HepG2 (cell line): Measurements from ENCODE around the gene NPHP4. TPM values are rescaled to one million over a fixed set of nuclear protein-coding genes. Genes with fewer than 3 reads are reported as not detected.

ENCODE experiments used
- ATAC-seq: fragments of 200-7000 bp; cut with Tn5 transposase; 3 replicates; pipeline ENCODE4 v1.9.1; 2020; ENCODE audit warnings: mild to moderate bottlenecking, moderate library complexity
- Bru-seq: library from RNA; stranded (reverse); fragments of 400-500 nt; gene quantifications from one replicate; lab custom pipeline; 2021; lab: Mats Ljungman, UMichigan
- BruChase-seq, 2 experiments: library from RNA; stranded (reverse); fragments of 400-500 nt; gene quantifications; one replicate each; lab custom pipeline; 2021; lab: Mats Ljungman, UMichigan
- BruUV-seq: library from RNA; stranded (reverse); fragments of 400-500 nt; replicated peaks from 2 replicates; lab custom pipeline; 2021; lab: Mats Ljungman, UMichigan
- CTCF ChIA-PET: fragments of 300-600 bp; formaldehyde crosslinking; extraction: SDS; loops from one replicate; lab custom pipeline; 2021; ENCODE audit warnings: low total read pairs, inconsistent platforms, low intra/inter-chr PET ratio; lab: Yijun Ruan, JAX
- POLR2A ChIA-PET: fragments of 350-600 bp; sonication (Branson Sonifier 250); formaldehyde crosslinking; loops from one replicate; lab custom pipeline; 2020; ENCODE audit warnings: antibody characterized with exemption, inconsistent platforms; lab: Yijun Ruan, JAX
- DNase-seq: peaks from one replicate; pipeline ENCODE4 v3.0.0-alpha.2; 2015; ENCODE audit warnings: low spot score
- FAIRE-seq: peaks from 3 replicates; lab custom pipeline; 2011; peaks lifted over from hg19 to GRCh38; lab: Jason Lieb, UNC
- H2AFZ ChIP-seq: one replicate; pipeline ENCODE4 v1.6.1; 2011; ENCODE audit warnings: low read length, inconsistent platforms
- H3K27ac ChIP-seq: fragments of 300-600 bp; 3 replicates; pipeline ENCODE4 v1.8.0; 2011; ENCODE audit warnings: mixed run types, mild to moderate bottlenecking, mixed read lengths, low read length, inconsistent platforms; ENCODE audit not compliant: insufficient read depth; ENCODE audit errors: extremely low read length
- H3K27me3 ChIP-seq, 2 experiments: fragments of 200-600 bp in 1 of 2; 2 replicates in 1 of 2; 3 replicates in 1 of 2; pipeline versions ENCODE4 v1.6.0 to v1.8.0; 2011; ENCODE audit warnings: low read length in 2 of 2, mild to moderate bottlenecking in 2 of 2, moderate library complexity in 2 of 2, inconsistent platforms in 1 of 2; ENCODE audit not compliant: insufficient read depth in 2 of 2, control insufficient read depth in 1 of 2
- H3K36me3 ChIP-seq, 2 experiments: fragments of 200-600 bp in 1 of 2; replicated peaks in 1 of 2; 2 replicates in 1 of 2; 3 replicates in 1 of 2; pipeline versions ENCODE4 v1.5.1 to v1.8.0; 2011; ENCODE audit warnings: low read length in 2 of 2, inconsistent platforms in 1 of 2; ENCODE audit not compliant: insufficient read depth in 2 of 2, control insufficient read depth in 1 of 2
- H3K4me1 ChIP-seq: 2 replicates; pipeline ENCODE4 v1.5.1; 2012; ENCODE audit warnings: low read length, inconsistent platforms; ENCODE audit not compliant: insufficient read depth
- H3K4me2 ChIP-seq: 2 replicates; pipeline ENCODE4 v1.6.0; 2011; ENCODE audit warnings: low read depth, low read length, inconsistent platforms
- H3K4me3 ChIP-seq, 3 experiments: fragments of 200-600 bp in 1 of 3; sonication (generic), shearing (Covaris generic) in 1 of 3; replicated peaks in 1 of 3; 2 replicates each; pipeline ENCODE4 v1.5.1; 2011 to 2016; ENCODE audit warnings: low read length in 3 of 3, inconsistent platforms in 2 of 3, low read depth in 2 of 3, mild to moderate bottlenecking in 2 of 3, control low read depth in 1 of 3, mixed read lengths in 1 of 3; ENCODE audit not compliant: insufficient read depth in 1 of 3
- H3K79me2 ChIP-seq: one replicate; pipeline ENCODE4 v1.6.1; 2011; ENCODE audit warnings: low read length, inconsistent platforms; ENCODE audit not compliant: insufficient read depth
- H3K9ac ChIP-seq: 2 replicates; pipeline ENCODE4 v1.6.0; 2011; ENCODE audit warnings: mild to moderate bottlenecking, low read depth, low read length, inconsistent platforms; ENCODE audit not compliant: insufficient read depth
- H3K9me3 ChIP-seq: 2 replicates; pipeline ENCODE4 v1.5.1; 2012; ENCODE audit warnings: mild to moderate bottlenecking, low read length
- H4K20me1 ChIP-seq: 2 replicates; pipeline ENCODE4 v1.6.0; 2011; ENCODE audit warnings: inconsistent platforms, mild to moderate bottlenecking, low read length, moderate library complexity; ENCODE audit not compliant: insufficient read depth
- BHLHE40 ChIP-seq: IDR thresholded peaks from 2 replicates; pipeline ENCODE4 v1.6.1; 2011; ENCODE audit warnings: low read length, improper control_type of control experiment
- MEF2D ChIP-seq: sonication (generic); formaldehyde crosslinking; IDR thresholded peaks from 2 replicates; pipeline ENCODE4 v1.5.1; 2020; ENCODE audit warnings: mild to moderate bottlenecking, missing genetic modification reagents
- MXD4 ChIP-seq: IDR thresholded peaks from 2 replicates; pipeline ENCODE4 v1.6.1; 2016; ENCODE audit warnings: mild to moderate bottlenecking, missing biosample characterization, missing genetic modification reagents
- NFYC ChIP-seq: IDR thresholded peaks from 2 replicates; pipeline ENCODE4 v1.6.1; 2016; ENCODE audit warnings: missing genetic modification reagents, missing compliant biosample characterization
- NONO ChIP-seq, 2 experiments: fragments of 450-650 bp in 1 of 2; sonication (generic) in 1 of 2; formaldehyde crosslinking in 1 of 2; IDR thresholded peaks in 1 of 2; conservative IDR thresholded peaks in 1 of 2; 2 replicates each; pipeline versions ENCODE4 v1.6.1 to v1.8.0; 2017 to 2022; ENCODE audit warnings: mild to moderate bottlenecking in 1 of 2, missing genetic modification reagents in 1 of 2, moderate library complexity in 1 of 2
- PPARG ChIP-seq: conservative IDR thresholded peaks from 2 replicates; pipeline ENCODE4 v1.6.1; 2016; ENCODE audit warnings: missing biosample characterization, missing genetic modification reagents
- SALL2 ChIP-seq: sonication (generic); formaldehyde crosslinking; IDR thresholded peaks from 2 replicates; pipeline ENCODE4 v1.8.1; 2023; ENCODE audit warnings: mild to moderate bottlenecking, missing genetic modification reagents, inconsistent platforms
- TCF7 ChIP-seq: sonication (generic); IDR thresholded peaks from 2 replicates; pipeline ENCODE4 v1.6.1; 2016; ENCODE audit warnings: antibody characterized with exemption, low read depth
- ZBTB2 ChIP-seq: sonication (generic); formaldehyde crosslinking; IDR thresholded peaks from 2 replicates; pipeline ENCODE4 v1.8.0; 2022; ENCODE audit warnings: low read depth, missing genetic modification reagents
- ZFYVE20 ChIP-seq: sonication (generic); formaldehyde crosslinking; IDR thresholded peaks from 2 replicates; pipeline ENCODE4 v1.8.0; 2023; ENCODE audit warnings: low read depth, mild to moderate bottlenecking, moderate library complexity, missing genetic modification reagents, borderline replicate concordance
- WGBS: methylation state at CpG from one replicate; pipeline ENCODE4 v1.1.6; 2017; ENCODE audit warnings: low lambda C conversion rate; 5-methylcytosine and 5-hydroxymethylcytosine counted together
- in situ Hi-C: cut with HindIII; loops from 2 replicates; pipeline ENCODE4 v1.10.0; 2017; ENCODE audit warnings: low pct_unique_long_range_greater_than_20kb; ENCODE audit not compliant: extremely low pct_ligation_motif_present
- intact Hi-C: fragments of 100-400 bp; cut with micrococcal nuclease; formaldehyde crosslinking; loops from one replicate; pipeline ENCODE4 v1.10.0; 2022; ENCODE audit not compliant: unreplicated experiment
- long read RNA-seq, 2 experiments: library from RNA in 1 of 2; library from polyadenylated mRNA in 1 of 2; stranded (forward) in 1 of 2; unstranded in 1 of 2; transcript quantifications; one replicate each; pipeline ENCODE4 v2.0.0, GENCODE V29; 2019 to 2022
- polyA minus RNA-seq, 3 experiments: library from RNA; depleted of rRNA, polyadenylated mRNA; stranded (reverse); fragments of >200 nt; gene quantifications; 2 replicates each; pipeline ENCODE4 v1.2.3, GENCODE V29; 2011; ENCODE audit warnings: low replicate concordance in 1 of 3
- polyA plus RNA-seq, 8 experiments: library from polyadenylated mRNA; depleted of rRNA in 3 of 8; stranded (reverse) in 7 of 8; unstranded in 1 of 8; fragments of >200 nt; fragmentation: Illumina TruSeq in 4 of 8; extraction: Trizol in 4 of 8; gene quantifications; 2 replicates each; pipeline versions ENCODE4 v1.2.1 to v1.2.3, GENCODE V29; 2011 to 2016; ENCODE audit warnings: low read depth in 4 of 8, missing spikeins in 1 of 8, mixed read lengths in 1 of 8; ENCODE audit not compliant: insufficient read depth in 1 of 8
- total RNA-seq, 5 experiments: library from RNA; depleted of rRNA; stranded (reverse); fragments of >200 nt; fragmentation: Illumina TruSeq; extraction: Trizol; gene quantifications; 2 replicates each; pipeline ENCODE4 v1.2.3, GENCODE V29; 2016; ENCODE audit warnings: low read depth in 1 of 5
- TF ChIP-seq, protein P1 (sequence below): sonication (generic); formaldehyde crosslinking; IDR thresholded peaks from 2 replicates; pipeline ENCODE4 v1.4.0; 2020; ENCODE audit warnings: mild to moderate bottlenecking, missing genetic modification reagents

NPHP4 gene
- total RNA-seq (2016; rRNA removed; fragmentation: Illumina TruSeq; extraction: Trizol) (5.7 and 6.8 TPM in 2 replicates), polyA plus RNA-seq (2011; rRNA removed) (4.4 and 4.8 TPM in 2 replicates), polyA minus RNA-seq (2011; rRNA and poly(A)+ RNA removed; ENCODE audit: low replicate concordance) (13.1 TPM in 2 replicates), Bru-seq, nascent RNA (percentile 53 among the genes with signal in this experiment), BruChase-seq, experiment 1, labeled RNA remaining after a 6-hour chase (percentile 53 among the genes with signal in this experiment), BruChase-seq, experiment 2, labeled RNA remaining after a 2-hour chase (percentile 57 among the genes with signal in this experiment)
- total RNA-seq (2016; cell fraction: cytosol; rRNA removed; fragmentation: Illumina TruSeq; extraction: Trizol; ENCODE audit: low read depth) = 14.2 and 15.4 TPM in 2 replicates
- total RNA-seq (2016; cell fraction: insoluble cytoplasmic fraction; rRNA removed; fragmentation: Illumina TruSeq; extraction: Trizol) = 4.1 and 7.4 TPM in 2 replicates
- total RNA-seq (2016; cell fraction: membrane; rRNA removed; fragmentation: Illumina TruSeq; extraction: Trizol) = 8.5 and 9.7 TPM in 2 replicates
- 10.3 and 12.7 TPM in 2 replicates for total RNA-seq (2016; cell fraction: nucleus; rRNA removed; fragmentation: Illumina TruSeq; extraction: Trizol)
- polyA plus RNA-seq (2011; cell fraction: cytosol; rRNA removed) = 1.9 and 3.0 TPM in 2 replicates
- polyA plus RNA-seq (2011; cell fraction: nucleus; rRNA removed) = 40.2 and 52.1 TPM in 2 replicates
- 4.8 and 5.9 TPM in 2 replicates for polyA plus RNA-seq (2012)
- polyA plus RNA-seq (2016; cell fraction: cytosol; fragmentation: Illumina TruSeq; extraction: Trizol; ENCODE audit: low read depth) = 0.46 and 0.69 TPM in 2 replicates
- polyA plus RNA-seq (2016; cell fraction: insoluble cytoplasmic fraction; fragmentation: Illumina TruSeq; extraction: Trizol; ENCODE audit: low read depth) = 4.0 and 5.3 TPM in 2 replicates
- polyA plus RNA-seq (2016; cell fraction: membrane; fragmentation: Illumina TruSeq; extraction: Trizol; ENCODE audit: low read depth) = 1.4 and 1.6 TPM in 2 replicates
- polyA plus RNA-seq (2016; cell fraction: nucleus; fragmentation: Illumina TruSeq; extraction: Trizol; ENCODE audit: insufficient read depth, low read depth) = 30.1 and 30.8 TPM in 2 replicates
- polyA minus RNA-seq (2011; cell fraction: cytosol; rRNA and poly(A)+ RNA removed) = 4.6 and 4.9 TPM in 2 replicates
- polyA minus RNA-seq (2011; cell fraction: nucleus; rRNA and poly(A)+ RNA removed) = 14.7 and 15.8 TPM in 2 replicates
- long read RNA-seq, experiment 1, partial matches to known transcripts = 3 of 7 reads
- long read RNA-seq, experiment 1, other reads (novel, unspliced or antisense) = 4 of 7 reads
- long read RNA-seq, experiment 2, partial matches to known transcripts = 2 of 8 reads
- long read RNA-seq, experiment 2, other reads (novel, unspliced or antisense) = 6 of 8 reads

DNA sequence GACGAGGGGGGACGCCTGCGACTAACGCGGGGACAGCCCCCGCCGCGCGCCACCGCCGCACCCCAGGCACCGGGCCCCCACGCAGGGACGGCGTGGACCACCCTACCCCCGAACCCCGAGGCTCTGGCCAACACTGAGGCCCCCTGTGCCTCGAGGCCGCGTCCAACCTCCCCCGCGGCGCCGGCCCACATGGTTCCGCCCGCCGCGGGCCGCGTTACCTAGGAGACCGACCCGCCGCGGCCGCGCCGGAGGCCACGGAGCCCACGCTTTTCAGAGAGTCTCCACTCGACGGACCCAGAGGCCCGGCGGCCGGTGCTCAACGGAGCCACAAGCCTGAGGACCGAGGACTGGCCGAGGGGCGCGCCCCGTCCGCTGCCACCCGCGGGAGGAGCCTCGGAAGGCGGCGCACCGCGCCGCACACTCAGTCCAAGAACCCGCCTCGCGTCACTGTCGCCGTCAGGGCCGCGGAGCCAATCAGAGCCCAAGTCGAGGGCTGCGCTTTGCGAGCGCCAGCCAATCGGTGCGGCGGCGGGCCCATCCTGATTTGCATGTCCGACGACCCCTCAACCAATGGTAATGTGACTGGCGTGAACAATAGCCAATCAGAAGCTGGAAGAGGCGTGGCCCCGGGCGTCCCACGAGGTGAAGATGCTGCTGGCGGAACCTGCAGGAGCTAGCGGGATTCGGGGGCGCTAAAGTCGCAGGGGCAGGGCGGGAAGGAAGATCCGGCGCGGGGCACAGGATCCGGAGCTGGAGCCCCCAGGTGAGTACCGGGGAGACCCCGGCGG lies at the start of gene NPHP4:
TSS of gene NPHP4 (minus strand) at position 400 of the 788 bp plus-strand sequence. CDS start 6,136 bp downstream, outside the sequence.
- Histone ChIP-seq H3K36me3 (no peaks in the 10 kb centered on the region), H2AFZ (peak within 1 kb of the TSS; percentile 54), H3K9me3 (no peaks in the 10 kb centered on the region), H4K20me1 (no peaks in the 10 kb centered on the region), H3K9ac (peak within 1 kb of the TSS; percentile 87), H3K27me3 (no peaks in the 10 kb centered on the region), H3K4me1 (peaks cover 31% of the 10 kb centered on the region), H3K4me3 (peak within 1 kb of the TSS; percentile 79 to 93 (median 89)), H3K27ac (peak within 1 kb of the TSS; percentile 81), H3K79me2 (peaks cover 18% of the 10 kb centered on the region), H3K4me2 (peak within 1 kb of the TSS; percentile 98)
- ChIA-PET POLR2A (interaction anchor here (0.7 to 1.7 kb wide), 5 partner anchors 10 to 58 kb away, joined by 3 to 15 read pairs (median 7); no protein-coding TSS in a partner anchor), CTCF (no interaction called here)
- intact Hi-C loops = no loop called here
- in situ Hi-C loops = no loop called here
- BruUV-seq = no TSS peak
- WGBS = no CpG with 5 or more reads among the region's 94 CpGs
- DNase-seq (peak; percentile 98), FAIRE-seq (peak; percentile 90), ATAC-seq (peak; percentile 95)
- TF ChIP-seq TCF7 (no peak), MXD4 (CRISPR knock-in tag) (peak; percentile 77), NFYC (CRISPR knock-in tag) (peak; percentile 99), NONO (IDR thresholded peaks at IDR 0.05) (no peak), NONO (CRISPR knock-in tag; conservative IDR thresholded peaks at IDR 0.05) (peak; percentile 50; the same call in 1 of the 2 replicates), PPARG (CRISPR knock-in tag) (no peak), ZFYVE20 (0 out of 2 replicates have a peak, but pooled peaks have one; percentile 51), ZBTB2 (CRISPR knock-in tag) (0 out of 2 replicates have a peak, but pooled peaks have one; percentile 18), BHLHE40 (peak; percentile 93), SALL2 (CRISPR knock-in tag) (no peak), MEF2D (CRISPR knock-in tag) (peak; percentile 40; the same call in 1 of the 2 replicates)
- TF ChIP-seq, protein P1, sequence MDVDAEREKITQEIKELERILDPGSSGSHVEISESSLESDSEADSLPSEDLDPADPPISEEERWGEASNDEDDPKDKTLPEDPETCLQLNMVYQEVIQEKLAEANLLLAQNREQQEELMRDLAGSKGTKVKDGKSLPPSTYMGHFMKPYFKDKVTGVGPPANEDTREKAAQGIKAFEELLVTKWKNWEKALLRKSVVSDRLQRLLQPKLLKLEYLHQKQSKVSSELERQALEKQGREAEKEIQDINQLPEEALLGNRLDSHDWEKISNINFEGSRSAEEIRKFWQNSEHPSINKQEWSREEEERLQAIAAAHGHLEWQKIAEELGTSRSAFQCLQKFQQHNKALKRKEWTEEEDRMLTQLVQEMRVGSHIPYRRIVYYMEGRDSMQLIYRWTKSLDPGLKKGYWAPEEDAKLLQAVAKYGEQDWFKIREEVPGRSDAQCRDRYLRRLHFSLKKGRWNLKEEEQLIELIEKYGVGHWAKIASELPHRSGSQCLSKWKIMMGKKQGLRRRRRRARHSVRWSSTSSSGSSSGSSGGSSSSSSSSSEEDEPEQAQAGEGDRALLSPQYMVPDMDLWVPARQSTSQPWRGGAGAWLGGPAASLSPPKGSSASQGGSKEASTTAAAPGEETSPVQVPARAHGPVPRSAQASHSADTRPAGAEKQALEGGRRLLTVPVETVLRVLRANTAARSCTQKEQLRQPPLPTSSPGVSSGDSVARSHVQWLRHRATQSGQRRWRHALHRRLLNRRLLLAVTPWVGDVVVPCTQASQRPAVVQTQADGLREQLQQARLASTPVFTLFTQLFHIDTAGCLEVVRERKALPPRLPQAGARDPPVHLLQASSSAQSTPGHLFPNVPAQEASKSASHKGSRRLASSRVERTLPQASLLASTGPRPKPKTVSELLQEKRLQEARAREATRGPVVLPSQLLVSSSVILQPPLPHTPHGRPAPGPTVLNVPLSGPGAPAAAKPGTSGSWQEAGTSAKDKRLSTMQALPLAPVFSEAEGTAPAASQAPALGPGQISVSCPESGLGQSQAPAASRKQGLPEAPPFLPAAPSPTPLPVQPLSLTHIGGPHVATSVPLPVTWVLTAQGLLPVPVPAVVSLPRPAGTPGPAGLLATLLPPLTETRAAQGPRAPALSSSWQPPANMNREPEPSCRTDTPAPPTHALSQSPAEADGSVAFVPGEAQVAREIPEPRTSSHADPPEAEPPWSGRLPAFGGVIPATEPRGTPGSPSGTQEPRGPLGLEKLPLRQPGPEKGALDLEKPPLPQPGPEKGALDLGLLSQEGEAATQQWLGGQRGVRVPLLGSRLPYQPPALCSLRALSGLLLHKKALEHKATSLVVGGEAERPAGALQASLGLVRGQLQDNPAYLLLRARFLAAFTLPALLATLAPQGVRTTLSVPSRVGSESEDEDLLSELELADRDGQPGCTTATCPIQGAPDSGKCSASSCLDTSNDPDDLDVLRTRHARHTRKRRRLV (CRISPR knock-in tag) = peak; percentile 92
